K562 (cell line): ENCODE data around the gene XPNPEP3. TPM values are rescaled to one million over a fixed set of nuclear protein-coding genes. Genes with fewer than 3 reads are reported as not detected.

Experiments
- BCL6 ChIP-seq: fragments of 250-450 bp; sonication (Bioruptor Pico); IDR thresholded peaks from 2 replicates; pipeline ENCODE4 v1.4.0; 2020
- CREB3L1 ChIP-seq: fragments of 450-650 bp; IDR thresholded peaks from 2 replicates; pipeline ENCODE4 v1.6.1; 2014; ENCODE audit warnings: low read depth, mild to moderate bottlenecking, moderate library complexity, borderline replicate concordance
- CTCF ChIP-seq, 3 experiments: IDR thresholded peaks in 2 of 3; conservative IDR thresholded peaks in 1 of 3; 2 replicates each; pipeline ENCODE4 v1.5.1; 2011 to 2012; ENCODE audit warnings: low read length in 3 of 3, mild to moderate bottlenecking in 3 of 3, control low read depth in 2 of 3, improper control_type of control experiment in 1 of 3, inconsistent platforms in 1 of 3, low read depth in 1 of 3, mixed read lengths in 1 of 3, moderate library complexity in 1 of 3; ENCODE audit not compliant: insufficient read depth in 2 of 3
- FOSL1 ChIP-seq: fragments of 200-800 bp; sonication (Bioruptor generic); conservative IDR thresholded peaks from 2 replicates; pipeline ENCODE4 v1.6.1; 2016; ENCODE audit warnings: missing genetic modification characterization, missing compliant biosample characterization
- IRF1 ChIP-seq: sonication (generic); formaldehyde crosslinking; IDR thresholded peaks from 2 replicates; pipeline ENCODE4 v1.8.0; 2022; ENCODE audit warnings: missing genetic modification reagents, mild to moderate bottlenecking, borderline replicate concordance
- NKRF ChIP-seq: fragments of 450-650 bp; IDR thresholded peaks from 2 replicates; pipeline ENCODE4 v1.6.1; 2016; ENCODE audit warnings: borderline replicate concordance
- SAP30 ChIP-seq: fragments of 200-600 bp; sonication (generic); IDR thresholded peaks from 2 replicates; pipeline ENCODE4 v1.6.1; 2012; ENCODE audit warnings: borderline replicate concordance, low read depth, mild to moderate bottlenecking, moderate library complexity, low read length, control low read depth, inconsistent platforms; ENCODE audit not compliant: insufficient read depth, poor library complexity, severe bottlenecking
- SIN3A ChIP-seq, 2 experiments: fragments of 150-350 bp in 1 of 2; IDR thresholded peaks; 2 replicates each; pipeline ENCODE4 v1.6.1; 2011 to 2016; ENCODE audit warnings: borderline replicate concordance in 2 of 2, low read depth in 2 of 2, low read length in 2 of 2, mild to moderate bottlenecking in 2 of 2, moderate library complexity in 2 of 2; ENCODE audit not compliant: control insufficient read depth in 1 of 2
- SMARCA4 ChIP-seq: fragments of 450-650 bp; IDR thresholded peaks from 2 replicates; pipeline ENCODE4 v1.6.1; 2016
- TRIM24 ChIP-seq, 2 experiments: fragments of 450-650 bp; IDR thresholded peaks; 2 replicates each; pipeline ENCODE4 v1.6.1; 2016
- XRCC4 ChIP-seq: IDR thresholded peaks from one replicate; pipeline ENCODE4 v1.6.1; 2011; ENCODE audit not compliant: insufficient read depth, insufficient read length; ENCODE audit errors: extremely low read depth
- ZC3H4 ChIP-seq: sonication (generic); formaldehyde crosslinking; IDR thresholded peaks from 2 replicates; pipeline ENCODE4 v1.9.0; 2021; ENCODE audit warnings: missing genetic modification reagents, borderline replicate concordance
- ZKSCAN1 ChIP-seq: fragments of 150-350 bp; IDR thresholded peaks from 2 replicates; pipeline ENCODE4 v1.6.1; 2016; ENCODE audit warnings: low read depth, low read length
- ZNF609 ChIP-seq: sonication (generic); formaldehyde crosslinking; IDR thresholded peaks from 2 replicates; pipeline ENCODE4 v1.8.1; 2023; ENCODE audit warnings: missing genetic modification reagents, mild to moderate bottlenecking, borderline replicate concordance
- polyA plus RNA-seq, 8 experiments: library from polyadenylated mRNA; depleted of rRNA in 4 of 8; stranded (reverse) in 5 of 8; unstranded in 3 of 8; fragments of >200 nt; fragmentation: Nextera tagmentation in 2 of 8; fragmentation: Illumina TruSeq in 1 of 8; extraction: Ambion mirVana in 2 of 8; extraction: Trizol in 1 of 8; gene quantifications; 2 replicates each; pipeline versions ENCODE4 v1.2.1 to v1.2.3, GENCODE V29; 2011 to 2014; ENCODE audit warnings: inconsistent platforms in 1 of 8, missing spikeins in 1 of 8
- total RNA-seq, 7 experiments: library from RNA; depleted of rRNA in 6 of 7; stranded (reverse); fragments of >200 nt in 6 of 7; fragmentation: Illumina TruSeq in 2 of 7; extraction: Trizol in 2 of 7; gene quantifications; 2 replicates each; pipeline versions ENCODE4 v1.2.1 to v1.2.3, GENCODE V29; 2011 to 2021; ENCODE audit warnings: low replicate concordance in 1 of 7

Gene XPNPEP3
- total and polyA plus RNA-seq, 9 of the 15 experiments (the other 6 are each of a cell fraction or from before 2014, with no cell fraction given) = 9.1 to 22.6 (median 15.6) TPM

- TF ChIP-seq CREB3L1 (no peak), ZNF609 (CRISPR knock-in tag) (no peak), NKRF (peak; percentile 73; the same call in 1 of the 2 replicates), ZC3H4 (peak; percentile 81; the same call in 1 of the 2 replicates), CTCF (IDR thresholded peaks at IDR 0.05 in 2 of 3, conservative IDR thresholded peaks at IDR 0.05 in 1 of 3; ENCODE audit: insufficient read depth in 2 of 3, low read depth in 1 of 3, low read length in 3 of 3) (no peak), FOSL1 (tag) (0 out of 2 replicates have a peak, but pooled peaks have one; percentile 0), SAP30 (peak; percentile 59), IRF1 (CRISPR knock-in tag) (no peak), SIN3A (IDR thresholded peaks at IDR 0.05; ENCODE audit: borderline replicate concordance in 2 of 2, control insufficient read depth in 1 of 2, low read depth in 2 of 2, low read length in 2 of 2) (peak in 1 of 2 experiments; percentile 27; a peak in 1 of 4 replicates), SMARCA4 (0 out of 2 replicates have a peak, but pooled peaks have one; percentile 16), ZKSCAN1 (no peak), BCL6 (no peak), TRIM24 (IDR thresholded peaks at IDR 0.05) (no peak), XRCC4 (no peak)
These were observed 902 bp upstream of the XPNPEP3 start (continued) for GRCh38 chr22:40855979-40856512.
